CD1c-positive myeloid dendritic cell (primary cell): ENCODE measurements around the gene NEK11.

Experiments used
- DNase-seq: peaks from one replicate; pipeline ENCODE4 v3.0.0-alpha.2; 2016; ENCODE audit errors: extremely low spot score

NEK11 gene

GRCh38 chr3:131223373-131224289, 197.0 kb downstream of the NEK11 start:
- DNase-seq, result peak; percentile 14

GRCh38 chr3:131224886-131225550, 198.3 kb downstream of the NEK11 start:
- no peak for DNase-seq

- no peak for DNase-seq
Measured at GRCh38 chr3:131228522-131228921, 201.8 kb downstream of the NEK11 start.

- DNase-seq, result peak; percentile 8
Measured at GRCh38 chr3:131231710-131232389, 205.2 kb downstream of the NEK11 start.

- no peak for DNase-seq
Measured at GRCh38 chr3:131232711-131233267, 206.1 kb downstream of the NEK11 start.

- no peak for DNase-seq
Measured at GRCh38 chr3:131233900-131234668, 207.4 kb downstream of the NEK11 start.

GRCh38 chr3:131236421-131236820, 209.7 kb downstream of the NEK11 start:
- DNase-seq, result no peak

GRCh38 chr3:131238496-131238895, 211.8 kb downstream of the NEK11 start:
- no peak for DNase-seq

- DNase-seq, result no peak
Measured at GRCh38 chr3:131239267-131239666, 212.6 kb downstream of the NEK11 start.

GRCh38 chr3:131242201-131242600, 215.5 kb downstream of the NEK11 start:
- no peak for DNase-seq

GRCh38 chr3:131250466-131250865, 223.8 kb downstream of the NEK11 start:
- DNase-seq, result no peak

GRCh38 chr3:131260525-131260924, 233.8 kb downstream of the NEK11 start:
- no peak for DNase-seq

GRCh38 chr3:131261104-131261503, 234.4 kb downstream of the NEK11 start:
- DNase-seq, result no peak

GRCh38 chr3:131275556-131275955, 248.9 kb downstream of the NEK11 start:
- no peak for DNase-seq

- DNase-seq, result no peak
Measured at GRCh38 chr3:131277836-131278497, 251.3 kb downstream of the NEK11 start.

GRCh38 chr3:131279577-131279976, 252.9 kb downstream of the NEK11 start:
- DNase-seq, result no peak

- no peak for DNase-seq
Measured at GRCh38 chr3:131282379-131282778, 255.7 kb downstream of the NEK11 start.

- no peak for DNase-seq
Measured at GRCh38 chr3:131282967-131283366, 256.3 kb downstream of the NEK11 start.

GRCh38 chr3:131283862-131284261, 257.2 kb downstream of the NEK11 start:
- DNase-seq, result no peak

- DNase-seq, result no peak
Measured at GRCh38 chr3:131284302-131284701, 257.6 kb downstream of the NEK11 start.

GRCh38 chr3:131285456-131285855, 258.8 kb downstream of the NEK11 start:
- DNase-seq, result no peak
